GM21529 (cell line): Measurements from ENCODE around the gene GPC6.

ENCODE experiments used
- ATAC-seq: cut with Tn5 transposase; IDR thresholded peaks from one replicate; pipeline ENCODE4 v1.9.1; 2021; ENCODE audit not compliant: unreplicated experiment

Gene GPC6

DNA sequence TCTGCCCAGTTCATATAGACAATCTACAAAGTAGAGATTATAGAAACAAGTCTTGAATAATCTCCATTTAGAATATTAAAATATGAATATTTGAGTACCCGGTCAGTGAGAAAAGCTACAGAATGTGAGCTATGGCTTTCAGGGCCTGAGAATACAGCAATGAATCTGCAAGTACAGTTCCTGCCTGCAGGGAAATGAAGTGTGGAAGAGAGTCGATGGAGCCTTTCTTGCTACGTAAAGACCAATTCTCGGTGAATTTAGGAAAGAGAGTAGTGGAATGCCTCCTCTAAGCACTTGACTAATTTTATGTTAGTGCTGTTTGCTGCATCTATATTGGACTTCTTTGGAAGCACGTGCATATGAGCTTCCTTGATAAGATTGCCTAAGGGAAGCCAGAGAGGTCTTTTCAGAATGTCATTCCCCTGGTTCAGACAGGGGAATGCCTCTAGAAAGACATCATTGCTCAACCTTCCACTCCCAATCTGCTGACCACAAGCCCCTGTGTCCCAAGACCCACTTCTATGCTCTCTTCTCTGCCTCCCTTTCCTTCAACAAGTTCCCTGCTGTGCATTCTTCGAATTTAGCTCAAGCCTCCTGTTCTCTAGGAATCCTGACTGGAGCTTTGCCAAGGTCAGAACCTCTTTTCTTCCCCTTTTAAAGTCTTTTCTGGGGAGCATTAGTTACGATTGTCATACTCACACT lies 41.9 kb downstream of the GPC6 start:
- no peak for ATAC-seq

DNA sequence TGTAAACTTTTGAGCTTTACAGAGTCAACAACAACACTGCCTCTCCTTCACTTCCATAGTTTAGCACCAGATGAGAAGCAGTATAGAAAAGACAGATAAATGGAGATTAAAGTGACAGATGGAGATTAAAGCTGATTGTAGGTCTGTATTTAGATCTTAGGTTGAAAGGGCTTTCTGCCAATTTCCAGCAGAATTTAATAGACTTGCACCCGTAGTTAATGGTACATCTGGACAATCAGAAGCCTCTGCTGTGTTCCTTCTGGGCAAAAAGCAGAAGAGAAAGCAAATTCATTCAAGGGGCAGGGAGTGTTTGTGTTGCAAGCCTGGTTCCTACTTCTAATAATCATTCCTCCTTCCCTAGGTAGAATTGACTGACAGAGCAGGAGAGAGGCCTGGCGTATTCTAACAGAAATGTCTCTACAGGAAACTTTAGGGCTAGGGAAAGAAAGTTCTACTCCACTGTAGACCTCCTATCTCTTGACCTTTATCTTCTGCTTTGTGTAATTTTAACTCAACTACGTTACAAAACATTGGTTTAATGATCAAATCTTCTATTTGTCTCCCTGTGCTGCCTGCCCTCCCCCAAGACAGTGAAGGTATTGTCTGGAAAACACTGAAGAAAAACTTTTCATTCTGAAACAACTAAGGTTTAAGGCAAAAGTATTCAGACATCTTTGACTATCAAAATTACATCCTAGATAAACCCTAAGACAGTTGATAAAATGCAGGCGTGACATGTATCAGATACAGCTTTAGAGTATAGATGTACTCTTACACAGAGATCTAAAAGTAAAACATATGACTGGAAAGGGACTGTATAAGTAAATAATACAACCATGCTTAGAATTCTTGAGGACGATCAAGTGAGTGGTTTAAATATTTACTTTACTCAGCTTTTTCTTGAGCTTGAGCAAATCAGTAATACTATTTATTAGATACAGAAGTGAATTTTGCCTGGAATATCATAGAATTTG lies 44.4 kb downstream of the GPC6 start:
- ATAC-seq, result no peak

DNA sequence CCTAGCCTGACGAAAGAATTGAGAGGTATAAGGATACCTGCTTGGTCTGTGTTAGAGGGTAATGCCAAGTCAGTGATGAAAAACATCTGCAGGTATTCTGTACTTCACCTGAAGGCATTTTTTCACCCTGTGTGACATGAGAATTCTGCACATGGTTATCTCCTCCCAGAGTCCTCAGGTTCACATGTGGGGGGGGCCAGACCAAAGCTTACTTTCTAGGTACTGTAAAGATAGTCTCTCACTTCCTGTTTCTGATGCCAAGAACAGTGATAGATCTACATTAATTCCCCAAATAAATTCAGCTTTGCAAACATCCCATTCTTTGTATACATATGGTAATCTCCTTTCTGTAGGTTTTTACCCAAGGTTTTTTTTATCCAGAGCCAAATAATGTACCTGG lies 53.4 kb downstream of the GPC6 start:
- no peak for ATAC-seq

DNA sequence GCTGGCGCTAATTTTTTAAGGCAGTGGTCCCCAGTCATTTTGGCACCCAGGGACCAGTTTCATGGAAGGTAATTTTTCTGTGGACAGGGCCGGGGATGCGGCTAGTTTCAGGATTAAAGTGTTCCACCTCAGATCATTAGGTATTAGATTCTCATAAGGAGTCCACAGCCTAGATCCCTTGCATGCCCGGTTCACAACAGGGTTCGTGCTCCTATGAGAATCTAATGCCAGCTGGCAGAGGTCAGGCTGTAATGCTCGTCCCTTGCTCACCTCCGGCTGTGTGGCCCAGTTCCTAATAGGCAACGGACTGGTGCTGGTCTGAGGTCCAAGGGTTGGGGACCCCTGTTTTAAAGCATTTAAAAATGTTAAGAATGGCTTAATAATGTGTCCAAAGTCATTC lies 54.1 kb downstream of the GPC6 start:
- ATAC-seq, result no peak

DNA sequence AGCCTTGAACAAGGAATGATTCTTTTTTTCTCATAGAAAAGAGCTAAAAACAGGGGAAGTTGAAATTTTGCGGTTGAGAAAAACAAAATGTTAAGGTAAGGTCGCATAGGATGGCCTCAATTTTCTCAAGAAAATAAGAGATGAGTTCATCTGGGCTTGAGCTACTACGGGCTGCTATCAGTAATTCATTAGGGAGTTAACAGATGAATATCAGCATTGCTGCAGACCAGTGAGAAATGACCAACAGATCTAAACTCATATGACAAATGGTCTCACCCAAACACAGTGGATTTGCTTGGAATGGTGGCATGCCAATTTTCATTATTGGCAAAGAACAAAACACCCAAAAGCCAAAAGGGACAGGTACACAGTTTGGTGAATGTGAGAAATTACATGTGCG lies 56.6 kb downstream of the GPC6 start:
- ATAC-seq, result no peak

DNA sequence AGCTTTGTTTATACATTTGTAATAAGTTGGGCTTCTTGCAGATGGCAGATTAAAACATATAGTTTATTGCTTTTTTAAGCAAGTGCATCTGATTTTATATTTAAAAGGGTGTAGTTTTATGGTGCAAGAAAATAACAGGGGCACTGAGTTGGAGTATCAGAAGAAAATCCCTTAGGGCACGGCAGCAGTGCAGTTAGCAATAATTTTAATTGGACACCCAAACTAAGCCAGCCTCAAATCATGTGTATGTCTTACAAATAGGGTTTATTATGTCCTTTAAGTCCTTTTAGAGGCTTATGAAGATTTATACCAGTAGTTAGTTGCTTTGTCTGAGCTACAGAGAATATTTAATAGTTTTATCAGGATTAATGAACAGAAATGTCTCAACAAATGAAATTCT lies 57.5 kb downstream of the GPC6 start:
- no peak for ATAC-seq

DNA sequence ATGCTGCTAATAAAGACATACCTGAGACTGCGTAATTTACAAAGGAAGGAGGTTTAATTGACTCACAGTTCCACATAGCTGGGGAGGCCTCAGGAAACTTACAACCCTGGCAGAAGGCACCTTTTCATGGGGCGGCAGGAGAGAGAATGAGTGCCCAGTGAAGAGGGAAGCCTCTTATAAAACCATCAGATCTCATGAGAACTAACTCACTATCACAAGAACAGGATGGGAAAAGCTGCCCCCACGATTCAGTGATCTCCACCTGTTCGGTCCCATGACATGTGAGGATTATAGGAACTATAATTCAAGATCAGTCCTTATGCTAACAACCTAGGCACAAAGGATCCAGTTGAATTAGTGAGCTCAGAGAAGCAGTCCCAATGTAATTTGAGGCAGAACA lies 59.4 kb downstream of the GPC6 start:
- no peak for ATAC-seq

DNA sequence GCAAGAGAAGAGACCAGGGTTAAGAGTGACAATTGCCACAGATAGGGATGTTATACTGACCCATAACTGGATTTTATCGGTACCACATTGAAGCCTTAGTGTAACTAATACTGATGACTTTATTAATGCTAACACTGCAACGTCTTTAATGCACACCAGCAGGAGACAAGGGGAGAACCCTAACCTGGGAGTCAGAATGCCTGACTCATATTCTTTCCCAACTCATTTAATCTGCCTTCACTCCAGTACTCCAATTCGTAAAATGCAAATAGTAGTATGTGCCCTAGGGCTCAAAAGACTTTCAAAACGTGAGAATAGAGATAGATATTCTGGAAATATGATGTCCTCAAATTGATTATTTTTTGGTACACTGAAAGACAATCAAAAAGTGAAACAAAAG lies 62.4 kb downstream of the GPC6 start:
- ATAC-seq, result no peak

DNA sequence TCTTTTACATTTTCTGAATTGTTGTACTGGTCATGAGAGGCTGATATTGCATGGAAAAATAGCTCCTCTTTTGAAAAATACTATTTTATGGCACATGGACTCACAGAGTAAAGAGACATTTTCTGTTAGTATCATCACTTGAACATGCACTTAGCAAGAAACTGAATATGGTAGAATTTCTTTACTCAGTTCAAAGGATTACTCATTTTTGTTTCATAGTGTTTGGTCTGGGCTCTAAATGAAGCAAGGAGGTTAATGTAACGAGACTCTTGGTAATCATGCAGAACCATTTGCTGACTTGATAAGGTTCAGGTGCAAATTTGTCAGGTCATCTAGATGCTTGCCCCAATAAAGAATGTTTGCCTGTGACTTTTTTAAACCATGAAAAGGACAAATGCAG lies 63.2 kb downstream of the GPC6 start:
- no peak for ATAC-seq

DNA sequence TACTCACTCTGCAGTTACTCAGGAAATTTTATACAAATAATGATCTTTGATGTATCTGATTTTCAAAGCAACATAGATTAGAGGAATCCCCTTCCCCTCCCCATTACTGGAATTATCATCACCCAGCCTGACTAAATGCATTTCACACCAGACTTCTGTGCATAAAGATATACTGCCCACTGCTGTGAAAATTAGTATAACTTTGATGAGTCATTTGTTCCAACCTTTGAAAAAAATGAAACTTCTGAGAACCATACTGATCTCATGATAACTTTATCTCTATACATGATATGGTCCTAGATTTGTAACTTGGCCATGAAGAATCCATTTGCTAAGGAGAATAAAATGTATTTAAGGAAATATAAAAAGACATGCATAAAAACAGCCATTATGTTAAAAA lies 63.9 kb downstream of the GPC6 start:
- no peak for ATAC-seq

DNA sequence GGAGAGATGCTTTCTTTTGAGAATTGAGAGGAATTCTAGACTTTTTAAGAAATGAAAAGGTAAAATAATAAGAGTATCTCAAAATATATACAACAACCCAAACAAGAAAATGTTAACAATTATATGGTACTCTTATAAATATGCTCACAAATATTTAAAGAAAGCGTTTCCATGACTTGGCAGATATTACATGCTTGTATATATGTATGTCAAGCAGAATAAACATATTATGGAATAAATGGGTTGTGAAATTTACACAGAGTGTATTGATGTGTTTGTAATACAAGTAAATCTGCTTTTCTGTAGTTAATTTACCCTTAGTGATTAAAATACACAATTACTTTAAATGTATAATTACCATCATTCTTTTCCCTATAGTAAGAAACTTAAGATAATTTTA lies 65.8 kb downstream of the GPC6 start:
- ATAC-seq, result no peak

DNA sequence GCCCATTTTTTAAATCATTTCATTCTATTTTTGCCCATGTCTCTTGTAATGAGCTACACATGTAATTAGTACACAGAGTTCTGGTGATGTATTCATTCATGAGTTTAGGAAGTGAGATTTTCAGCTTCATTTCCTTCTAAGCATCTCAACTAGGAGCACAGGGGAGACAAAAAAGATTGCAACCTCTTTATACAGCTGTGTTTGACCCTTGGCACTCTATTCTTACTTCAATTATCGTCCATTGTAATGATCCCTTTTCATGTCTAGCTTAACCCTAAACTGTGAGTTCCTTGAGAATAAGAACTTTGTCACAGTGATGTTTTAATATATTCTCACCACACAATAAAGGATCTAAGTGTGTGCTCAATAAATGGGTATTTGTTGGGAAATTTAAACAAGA lies 67.1 kb downstream of the GPC6 start:
- no peak for ATAC-seq

DNA sequence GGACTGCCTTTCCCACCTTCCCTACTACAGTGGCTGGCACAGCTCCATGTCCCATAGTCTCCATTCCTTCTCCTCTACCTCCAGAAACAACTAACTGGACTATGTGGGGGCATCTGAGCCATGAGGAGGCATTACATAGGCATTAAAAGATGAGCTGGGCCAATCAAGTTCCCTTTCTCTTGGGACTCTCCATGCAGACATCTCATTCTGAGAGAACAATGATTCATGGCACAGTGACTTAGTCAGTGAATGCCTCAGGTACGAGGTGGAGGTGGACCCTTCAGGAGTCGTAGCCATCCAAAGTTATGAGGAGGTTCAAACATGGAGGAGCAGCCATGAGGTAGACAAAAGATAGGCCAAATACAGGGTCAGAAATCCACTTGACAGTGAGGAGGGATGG lies 70.0 kb downstream of the GPC6 start:
- no peak for ATAC-seq

DNA sequence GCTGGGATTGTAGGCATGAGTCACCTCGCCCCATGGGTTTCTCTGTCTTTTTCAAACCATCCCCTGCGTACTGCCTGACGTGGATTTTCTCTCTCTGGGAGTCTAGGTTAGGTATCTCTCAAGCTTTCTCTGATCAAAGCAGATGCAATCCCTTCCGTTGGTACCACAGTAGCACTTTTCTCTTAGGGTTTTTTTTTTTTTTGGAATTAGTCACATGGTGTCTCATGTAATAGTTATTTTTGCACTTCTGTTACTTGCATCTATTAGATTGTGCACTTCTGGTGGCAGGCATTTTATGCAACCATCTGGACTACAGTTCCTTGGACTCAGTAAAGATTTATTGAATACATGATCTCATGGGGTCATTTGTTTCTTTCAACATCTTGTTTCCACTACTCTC lies 72.1 kb downstream of the GPC6 start:
- ATAC-seq, result no peak

DNA sequence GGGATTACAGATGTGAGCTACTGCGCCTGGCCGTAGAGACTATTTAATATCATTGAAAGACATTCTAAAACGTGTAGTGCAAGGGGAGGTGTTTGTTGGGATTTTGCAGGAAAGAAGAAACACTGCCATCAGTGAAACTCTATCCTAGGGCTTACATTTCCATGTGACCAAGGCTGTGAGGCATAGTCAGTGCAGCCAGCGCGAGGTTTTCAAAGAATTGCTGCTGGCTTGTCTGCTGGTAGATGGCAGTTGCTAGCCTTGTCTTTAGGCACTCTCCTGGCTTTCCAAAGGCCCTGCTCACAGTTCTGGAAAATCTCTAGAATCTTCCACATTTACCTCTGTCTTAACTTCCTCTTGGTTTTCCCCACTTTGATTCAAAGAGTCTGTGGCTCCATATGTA lies 77.5 kb downstream of the GPC6 start:
- no peak for ATAC-seq

DNA sequence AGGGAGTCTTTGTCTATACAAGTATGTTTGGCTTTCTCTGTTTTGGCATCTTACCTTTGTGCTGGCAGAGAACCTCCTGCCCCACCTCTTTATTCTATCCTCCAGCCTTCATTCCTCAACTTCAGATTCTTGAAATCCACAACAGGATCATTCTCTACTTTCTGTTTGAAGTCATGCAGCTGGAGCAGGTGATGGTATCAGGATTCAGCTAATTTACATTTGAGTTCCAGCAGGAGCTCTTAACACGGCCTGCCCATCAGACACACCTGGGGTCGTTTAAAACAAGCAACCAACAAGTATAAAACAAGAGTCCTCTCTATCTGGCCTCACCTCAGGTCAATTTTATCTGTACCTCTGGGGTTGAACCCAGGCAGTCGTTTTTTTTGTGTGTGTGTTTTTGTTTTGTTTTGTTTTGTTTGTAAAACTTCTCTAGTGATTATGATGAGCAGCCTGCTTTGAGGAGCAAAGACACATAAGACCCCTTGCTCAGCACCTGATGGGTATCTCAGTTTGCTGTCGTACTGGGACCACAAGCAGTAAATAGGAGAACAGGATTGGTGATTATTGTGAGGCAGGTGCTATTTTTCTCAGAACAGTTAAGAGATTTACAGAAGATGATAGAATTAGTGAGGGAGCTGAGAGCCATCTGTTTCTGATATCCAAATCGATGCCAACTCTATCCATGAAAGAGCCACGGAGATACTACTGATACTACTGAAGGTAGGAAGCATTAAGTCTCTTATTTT lies 78.4 kb downstream of the GPC6 start:
- ATAC-seq, result no peak

DNA sequence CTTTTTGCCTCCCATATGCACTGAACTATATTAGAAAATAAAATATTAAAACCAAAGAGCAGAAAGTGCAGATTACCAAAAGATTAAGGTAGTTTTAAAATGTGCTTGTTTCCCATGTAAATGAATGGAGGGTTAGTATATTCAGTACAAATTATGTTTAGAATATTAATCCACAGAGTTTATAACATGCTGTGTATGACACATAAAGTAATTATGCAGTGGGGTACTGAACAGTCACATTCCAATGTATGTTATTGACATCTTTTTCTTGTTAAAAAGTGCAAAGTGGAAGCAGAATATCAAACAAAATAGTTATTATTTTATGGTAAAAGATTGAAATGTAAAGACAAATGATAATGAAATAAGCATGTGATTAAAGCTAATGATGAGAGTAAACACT lies 79.3 kb downstream of the GPC6 start:
- no peak for ATAC-seq

DNA sequence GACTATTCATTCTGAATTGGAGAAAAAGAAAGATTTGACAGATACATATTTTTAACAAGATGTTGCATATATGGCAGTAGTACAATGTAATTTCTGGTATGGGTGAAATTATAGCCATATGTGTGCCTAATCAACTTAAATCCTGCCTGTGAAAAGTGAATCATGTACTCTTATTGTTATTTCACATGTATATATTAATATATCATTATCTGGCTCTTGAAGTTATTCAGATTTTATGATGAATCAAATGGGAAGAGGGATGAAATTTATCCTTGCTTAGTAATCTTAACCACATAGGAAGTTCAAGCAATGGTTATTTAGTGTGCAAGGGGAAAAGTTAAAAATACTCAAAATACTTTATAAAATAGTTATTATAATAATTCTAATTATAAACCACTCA lies 80.5 kb downstream of the GPC6 start:
- ATAC-seq, result no peak

DNA sequence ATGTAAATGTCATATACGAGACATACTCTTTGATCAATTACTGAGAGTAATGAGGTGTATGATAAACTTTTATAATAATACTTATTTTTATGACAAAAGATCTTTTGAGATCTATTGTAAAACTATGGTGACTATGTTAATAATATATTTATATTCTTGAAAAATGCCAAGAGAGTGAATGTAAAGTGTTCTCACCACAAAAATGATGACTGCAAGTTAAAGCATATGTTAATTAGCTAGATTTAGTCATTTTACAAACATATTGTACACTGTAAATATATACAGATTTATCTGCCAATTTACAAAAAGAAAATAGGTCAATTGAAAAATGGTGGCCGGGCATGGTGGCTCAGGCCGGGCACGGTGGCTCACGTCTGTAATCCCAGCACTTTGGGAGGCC lies 81.0 kb downstream of the GPC6 start:
- no peak for ATAC-seq

DNA sequence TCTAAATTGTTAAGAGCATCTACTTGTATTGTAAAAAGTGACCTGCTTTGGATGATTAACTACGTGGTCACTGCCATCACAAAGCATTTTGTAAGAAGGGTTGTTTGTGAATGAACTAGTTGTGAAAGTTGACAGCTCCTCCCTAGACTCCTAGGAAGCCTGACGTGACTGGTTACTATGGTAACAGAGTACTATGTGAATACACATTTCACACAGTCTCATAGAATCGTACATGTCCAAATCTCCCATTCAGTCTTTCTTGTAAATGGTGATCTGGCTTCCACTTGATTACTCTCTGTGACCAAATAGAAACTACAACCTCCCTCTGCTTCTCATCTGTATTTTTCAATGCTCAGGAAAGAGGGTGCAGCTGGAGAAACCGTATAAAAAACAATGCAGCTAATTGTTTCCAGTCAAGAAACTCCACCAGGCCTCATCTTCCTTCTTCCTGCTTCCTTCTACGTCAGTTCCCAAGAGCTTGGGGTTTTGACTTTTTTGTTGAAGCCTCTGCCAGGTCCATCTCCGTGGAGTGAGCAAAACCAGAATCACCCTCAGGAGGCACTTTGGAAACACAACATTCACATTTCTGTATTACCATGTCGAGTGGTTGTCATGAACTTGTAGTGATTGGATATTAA lies 83.4 kb downstream of the GPC6 start:
- ATAC-seq, result no peak

DNA sequence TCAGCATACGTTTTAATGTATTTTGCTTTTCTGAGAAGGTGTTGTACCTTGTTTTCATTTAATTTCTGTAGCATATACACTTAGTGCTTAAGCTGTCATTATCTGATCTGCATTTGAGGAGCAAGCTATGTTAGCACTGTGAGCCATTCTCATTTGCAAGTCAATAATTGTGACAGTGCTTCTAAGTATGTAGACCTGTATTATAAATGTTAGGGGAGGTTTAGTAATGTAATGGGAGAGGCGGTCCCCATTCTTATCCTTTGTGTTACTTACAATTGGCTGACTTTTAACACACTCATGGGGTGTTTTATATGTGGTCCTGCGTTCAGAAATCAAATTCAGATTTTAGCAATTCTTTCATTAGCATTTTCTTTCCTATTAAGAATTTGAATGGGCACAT lies 90.2 kb downstream of the GPC6 start:
- no peak for ATAC-seq
